Epidermal melanocyte (primary cell): ENCODE results near the gene B3GNT2.
"Not testable (repeated sequence)": the region's sequence is repeated elsewhere in the genome, so short reads cannot be mapped to it uniquely, and the experiment has no call there.

ENCODE experiments used
- DNase-seq: peaks from one replicate; pipeline ENCODE4 v3.0.0; 2011; ENCODE audit warnings: low spot score; ENCODE audit not compliant: insufficient read length

B3GNT2 gene, protein sequence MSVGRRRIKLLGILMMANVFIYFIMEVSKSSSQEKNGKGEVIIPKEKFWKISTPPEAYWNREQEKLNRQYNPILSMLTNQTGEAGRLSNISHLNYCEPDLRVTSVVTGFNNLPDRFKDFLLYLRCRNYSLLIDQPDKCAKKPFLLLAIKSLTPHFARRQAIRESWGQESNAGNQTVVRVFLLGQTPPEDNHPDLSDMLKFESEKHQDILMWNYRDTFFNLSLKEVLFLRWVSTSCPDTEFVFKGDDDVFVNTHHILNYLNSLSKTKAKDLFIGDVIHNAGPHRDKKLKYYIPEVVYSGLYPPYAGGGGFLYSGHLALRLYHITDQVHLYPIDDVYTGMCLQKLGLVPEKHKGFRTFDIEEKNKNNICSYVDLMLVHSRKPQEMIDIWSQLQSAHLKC

DNA sequence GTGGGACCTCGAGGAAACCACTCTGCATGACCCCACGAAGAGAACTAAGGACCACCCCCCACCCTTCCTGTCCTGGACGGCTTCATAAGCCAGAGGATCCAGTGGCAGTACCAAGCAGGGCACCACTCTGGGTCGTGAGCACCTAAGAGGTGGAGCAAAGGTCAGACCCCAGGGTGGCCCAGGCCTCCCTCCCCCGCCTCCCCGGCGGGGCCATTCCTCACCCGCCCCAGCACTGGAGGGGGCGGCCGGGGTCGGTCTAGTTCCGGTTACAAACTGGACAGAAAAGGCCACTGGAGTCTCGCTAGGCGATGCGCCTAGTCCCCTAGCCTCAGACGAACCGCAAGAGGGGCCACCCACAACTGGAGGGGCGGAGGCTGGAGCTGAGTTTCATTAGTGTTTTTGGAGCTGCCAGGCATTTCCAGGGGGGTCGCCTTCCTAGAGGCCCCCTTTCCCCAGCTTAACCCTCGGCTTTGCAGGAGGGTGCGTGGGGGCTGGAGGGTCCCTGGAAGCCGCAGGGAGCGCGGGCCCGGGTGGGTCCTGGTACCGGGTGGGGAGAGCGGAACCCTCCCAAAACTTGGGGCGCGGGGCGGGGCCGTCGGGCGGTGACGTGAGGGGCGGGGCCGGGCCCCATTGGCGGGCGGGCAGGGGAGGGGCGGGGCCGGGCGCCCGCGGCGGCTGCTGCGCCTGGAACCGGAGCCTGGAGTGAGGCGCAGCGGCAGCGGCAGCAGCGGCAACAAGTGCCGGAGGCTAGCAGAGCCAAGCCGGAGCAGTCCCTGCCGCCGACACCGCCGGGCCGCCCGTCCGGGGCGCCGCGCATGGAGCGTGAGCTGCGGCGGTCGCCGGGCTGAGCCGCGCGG is at the start of gene B3GNT2:
Gene B3GNT2, plus strand, starts transcription at position 695 of the 857 bp plus-strand sequence. CDS start 26,106 bp downstream, outside the sequence.
- DNase-seq = peak; percentile 80

DNA sequence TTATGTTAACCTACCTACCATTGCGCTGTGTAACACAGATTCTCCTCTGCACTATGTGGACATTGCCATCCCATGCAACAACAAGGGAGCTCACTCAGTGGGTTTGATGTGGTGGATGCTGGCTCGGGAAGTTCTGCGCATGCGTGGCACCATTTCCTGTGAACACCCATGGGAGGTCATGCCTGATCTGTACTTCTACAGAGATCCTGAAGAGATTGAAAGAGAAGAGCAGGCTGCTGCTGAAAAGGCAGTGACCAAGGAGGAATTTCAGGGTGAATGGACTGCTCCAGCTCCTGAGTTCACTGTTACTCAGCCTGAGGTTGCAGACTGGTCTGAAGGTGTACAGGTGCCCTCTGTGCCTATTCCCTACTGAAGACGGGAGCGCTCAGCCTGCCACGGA is 49.1 kb upstream of the B3GNT2 start:
- not testable (repeated sequence) for DNase-seq

DNA sequence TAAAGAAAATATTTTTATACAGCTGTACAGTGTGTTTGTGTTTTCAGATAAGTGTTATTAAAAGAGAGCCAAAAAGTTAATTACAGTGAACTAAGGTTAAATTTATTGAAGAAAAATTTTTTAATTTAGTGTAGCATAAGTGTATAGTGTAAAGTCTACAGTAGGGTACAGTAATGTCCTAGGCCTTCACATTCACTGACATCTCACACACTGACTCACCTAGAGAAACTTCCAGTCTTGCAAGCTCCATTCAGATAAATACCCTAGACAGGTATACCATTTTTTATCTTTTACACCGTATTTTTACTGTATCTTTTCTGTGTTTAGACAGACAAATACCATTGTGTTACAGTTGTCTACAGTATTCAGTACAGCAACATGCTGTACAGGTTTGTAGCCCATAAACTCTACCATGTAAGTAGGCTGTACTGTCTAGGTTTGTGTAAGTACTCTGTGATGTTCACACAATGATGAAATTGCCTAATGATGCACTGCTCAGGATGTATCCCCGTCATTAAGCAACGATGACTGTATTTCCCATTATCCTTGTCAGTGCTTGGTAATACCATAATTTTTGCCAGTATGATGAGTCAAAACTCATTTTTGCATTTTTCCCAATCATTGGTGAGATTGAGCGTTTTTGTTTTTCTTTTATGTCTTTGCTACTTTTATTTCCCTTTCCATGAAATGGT is 48.2 kb upstream of the B3GNT2 start:
- DNase-seq = no peak

GRCh38 chr2:62149708-62150107 is 46.2 kb upstream of the B3GNT2 start:
- DNase-seq = no peak

GRCh38 chr2:62150597-62151305 is 45.2 kb upstream of the B3GNT2 start:
- DNase-seq = no peak

DNA sequence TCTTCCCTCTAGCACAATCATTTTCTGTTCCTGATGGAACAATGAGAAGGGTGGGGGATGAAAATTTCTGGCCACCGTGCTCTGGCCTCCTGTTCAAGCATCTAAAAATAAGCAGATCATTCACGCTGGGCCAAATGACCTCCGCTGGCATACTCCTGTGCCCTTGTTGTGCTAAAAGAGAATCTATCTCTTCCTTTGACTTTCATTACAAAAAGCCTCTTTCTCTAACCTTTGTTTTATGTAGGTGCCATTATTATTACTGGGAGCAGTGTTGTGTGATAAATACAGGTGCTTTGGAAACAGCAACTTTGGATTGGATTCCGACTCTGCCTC is 44.6 kb upstream of the B3GNT2 start:
- no peak for DNase-seq

DNA sequence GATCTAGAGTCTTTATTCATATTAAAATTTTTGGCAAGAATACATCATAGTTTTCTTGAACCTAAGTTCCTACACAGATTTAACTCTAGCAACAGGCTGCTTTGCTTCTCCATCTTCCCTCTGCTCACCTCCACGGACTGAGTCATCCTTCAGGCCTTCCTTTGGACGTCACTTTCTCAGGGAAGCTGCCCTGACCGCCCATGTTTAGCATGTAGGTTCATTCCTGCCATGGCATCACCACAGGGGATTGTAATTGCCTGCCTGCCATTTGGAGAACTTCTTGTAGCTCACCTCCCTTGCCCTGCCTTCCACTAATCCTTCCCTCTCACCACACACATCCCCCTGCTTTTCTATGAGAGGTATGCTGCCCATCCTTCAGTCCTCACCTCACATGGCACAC is 43.9 kb upstream of the B3GNT2 start:
- no peak for DNase-seq

- no peak for DNase-seq
Measured at GRCh38 chr2:62156861-62157496, 38.9 kb upstream of the B3GNT2 start.

GRCh38 chr2:62158444-62159121 is 37.3 kb upstream of the B3GNT2 start:
- no peak for DNase-seq

- not testable (repeated sequence) for DNase-seq
Measured at GRCh38 chr2:62160691-62161090, 35.2 kb upstream of the B3GNT2 start.

DNA sequence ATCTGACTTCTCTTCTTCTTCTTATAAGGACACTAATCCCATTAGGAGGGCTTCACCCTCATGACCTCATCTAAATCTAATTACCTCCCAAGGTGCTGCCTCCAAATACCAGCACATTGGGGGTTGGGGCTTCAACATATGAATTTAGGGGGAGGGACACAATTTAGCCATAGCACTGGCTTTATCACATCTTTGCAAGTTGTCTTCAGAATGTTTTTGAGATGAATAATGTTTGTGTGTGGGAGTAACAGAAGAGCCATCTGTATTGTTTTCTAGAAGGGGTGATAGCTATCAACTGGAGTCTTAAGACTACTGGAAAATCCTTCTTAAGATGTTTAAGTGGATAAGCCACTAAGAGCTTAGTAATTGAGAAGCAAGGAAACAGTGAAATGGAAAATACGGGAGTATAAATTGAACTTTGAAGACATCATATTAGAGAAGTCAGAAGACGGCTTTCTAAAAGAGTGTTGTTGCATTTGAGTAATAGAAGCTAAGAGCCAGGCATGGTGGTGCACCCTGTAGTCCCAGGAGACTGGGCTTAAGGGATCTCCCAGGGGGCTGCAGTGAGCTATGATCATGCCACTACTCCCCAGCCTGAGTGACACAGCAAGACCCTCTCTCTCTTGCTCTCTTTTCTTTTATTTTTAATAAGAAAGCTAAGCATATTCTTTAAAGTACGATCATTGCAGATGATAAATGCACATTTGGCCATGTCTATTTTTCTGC is 32.6 kb upstream of the B3GNT2 start:
- no peak for DNase-seq

GRCh38 chr2:62163834-62164233 is 32.1 kb upstream of the B3GNT2 start:
- no peak for DNase-seq

DNA sequence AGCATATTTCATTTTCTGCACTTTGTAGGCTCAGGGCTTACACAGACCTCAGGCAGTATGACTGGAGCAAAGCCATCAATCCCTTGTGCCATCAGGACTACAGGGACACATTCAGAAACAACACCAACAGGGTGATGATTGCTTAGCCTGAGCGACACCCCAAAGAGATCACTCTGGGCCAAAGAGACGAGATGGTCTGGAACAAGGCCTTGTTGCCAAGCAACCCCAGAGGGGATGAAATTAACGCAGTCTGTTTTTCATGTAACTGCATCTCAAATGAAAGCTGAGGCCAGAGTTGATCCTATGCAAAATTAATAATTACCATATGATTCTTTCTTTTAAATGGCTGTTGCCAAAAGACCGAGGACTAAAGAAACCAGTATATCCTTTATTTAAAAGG is 20.2 kb upstream of the B3GNT2 start:
- no peak for DNase-seq

DNA sequence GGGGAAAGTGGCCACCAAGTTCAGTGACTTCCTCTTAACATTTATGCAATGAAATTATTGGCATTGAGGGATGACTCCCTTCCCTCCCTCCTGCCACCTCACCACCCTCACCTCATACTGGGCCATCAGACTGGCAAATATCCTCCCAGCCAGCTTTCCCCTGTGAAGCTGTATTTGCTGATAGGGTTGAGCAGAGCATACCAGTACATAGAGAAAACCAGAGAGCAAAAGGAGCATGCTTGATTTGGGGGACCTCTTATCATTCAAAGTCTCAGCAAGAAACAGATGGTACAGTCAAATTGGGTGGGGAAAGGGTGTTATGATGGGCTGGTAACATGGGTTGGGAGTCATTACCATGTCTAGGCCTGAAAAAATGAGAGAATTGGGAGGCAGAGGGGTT is 19.1 kb upstream of the B3GNT2 start:
- DNase-seq = no peak

GRCh38 chr2:62177392-62178049 is 18.4 kb upstream of the B3GNT2 start:
- DNase-seq = no peak

- DNase-seq = no peak
Measured at GRCh38 chr2:62178741-62179271, 17.1 kb upstream of the B3GNT2 start.

DNA sequence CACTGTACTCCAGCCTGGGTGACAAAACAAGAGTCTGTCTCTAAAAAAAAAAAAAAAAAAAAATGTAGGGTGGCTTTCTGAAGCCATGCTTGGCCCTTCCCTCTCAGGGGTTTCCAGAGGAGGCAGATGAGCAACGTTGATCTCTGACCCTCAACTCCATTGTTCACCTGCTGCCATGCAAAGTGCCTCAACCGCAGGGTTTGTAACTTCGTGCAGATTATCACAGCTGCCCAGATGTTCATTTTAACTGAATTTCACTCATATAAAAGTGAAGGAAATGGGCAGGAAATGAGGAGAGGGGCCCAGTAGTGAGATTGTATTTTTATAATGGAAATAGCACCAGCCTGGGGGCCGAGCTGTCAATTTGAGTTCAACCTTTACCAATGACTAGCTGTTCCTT is 14.9 kb upstream of the B3GNT2 start:
- DNase-seq = no peak

- no peak for DNase-seq
Measured at GRCh38 chr2:62181843-62182242, 14.1 kb upstream of the B3GNT2 start.
